GM18505 (cell line): Measurements from ENCODE around the gene LRRC4C.
"Not testable (repeated sequence)": the region's sequence is repeated elsewhere in the genome, so short reads cannot be mapped to it uniquely, and the experiment has no call there.

Experiments
- ATAC-seq: cut with Tn5 transposase; IDR thresholded peaks from one replicate; pipeline ENCODE4 v1.9.1; 2021; ENCODE audit not compliant: unreplicated experiment
- POLR2A ChIP-seq: IDR thresholded peaks from 4 replicates; pipeline ENCODE4 v1.6.1; 2011; ENCODE audit warnings: borderline replicate concordance; ENCODE audit not compliant: insufficient read depth, insufficient read length; ENCODE audit errors: extremely low read depth

LRRC4C gene

GRCh38 chr11:40567392-40567791 is 892.1 kb downstream of the LRRC4C start:
- TF ChIP-seq POLR2A, result no peak
- ATAC-seq, result no peak

DNA sequence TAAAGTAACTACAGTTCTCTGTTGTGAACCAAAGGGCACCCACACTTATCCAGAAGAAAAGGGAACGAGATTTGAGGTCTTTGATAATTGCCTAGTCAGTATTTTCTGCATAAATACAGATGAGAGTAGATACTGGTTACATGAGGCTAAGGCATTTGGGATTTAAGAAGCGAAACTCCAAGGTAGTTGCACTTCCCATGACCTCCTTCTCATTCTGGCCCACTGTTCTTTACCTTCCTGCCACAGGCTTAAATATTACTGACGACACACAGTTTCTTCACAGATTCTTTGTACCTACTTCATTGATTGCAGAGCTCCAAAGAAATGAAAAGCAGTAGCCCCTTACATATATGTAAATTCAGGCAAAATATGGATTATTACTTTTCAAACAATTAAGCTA is 915.3 kb downstream of the LRRC4C start:
- no peak for ATAC-seq
- no peak for TF ChIP-seq POLR2A

DNA sequence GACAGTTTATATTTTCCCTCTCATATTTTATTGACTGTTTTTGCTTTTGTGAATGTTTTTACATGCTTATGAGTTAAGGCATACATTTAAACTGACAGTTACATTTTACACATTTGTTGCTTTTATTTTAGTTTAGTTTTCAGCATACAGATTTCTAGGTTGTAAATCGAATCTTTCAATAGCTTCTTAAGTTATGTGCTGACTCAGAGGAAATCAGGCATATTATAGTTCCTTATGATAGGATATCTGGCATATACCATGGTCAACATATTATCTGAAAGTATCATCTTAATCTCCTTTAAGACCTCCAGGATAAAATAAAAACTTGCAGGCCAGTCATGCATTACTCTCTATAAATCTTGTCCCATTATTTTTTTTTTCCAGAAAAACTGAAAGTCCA is 916.6 kb downstream of the LRRC4C start:
- no peak for ATAC-seq
- TF ChIP-seq POLR2A, result no peak

DNA sequence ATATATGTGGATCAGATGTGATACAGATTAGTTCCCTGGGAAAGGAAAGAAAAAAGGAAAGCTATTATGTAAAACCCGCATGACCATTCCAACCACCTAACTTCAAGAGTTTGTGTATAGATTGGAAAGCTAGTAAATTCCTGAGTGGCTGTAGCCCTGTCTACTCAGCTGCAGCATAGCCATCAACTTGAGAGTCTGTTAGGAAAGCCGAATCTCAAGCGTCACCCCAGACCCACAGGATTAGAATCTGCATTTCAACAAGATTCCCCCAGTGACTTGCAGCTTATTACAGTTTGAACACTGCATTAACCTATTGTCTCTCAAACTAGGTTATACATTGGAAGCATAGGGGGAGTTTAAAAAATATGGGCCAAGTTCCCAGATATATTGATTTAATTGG is 921.7 kb downstream of the LRRC4C start:
- no peak for TF ChIP-seq POLR2A
- ATAC-seq, result no peak

DNA sequence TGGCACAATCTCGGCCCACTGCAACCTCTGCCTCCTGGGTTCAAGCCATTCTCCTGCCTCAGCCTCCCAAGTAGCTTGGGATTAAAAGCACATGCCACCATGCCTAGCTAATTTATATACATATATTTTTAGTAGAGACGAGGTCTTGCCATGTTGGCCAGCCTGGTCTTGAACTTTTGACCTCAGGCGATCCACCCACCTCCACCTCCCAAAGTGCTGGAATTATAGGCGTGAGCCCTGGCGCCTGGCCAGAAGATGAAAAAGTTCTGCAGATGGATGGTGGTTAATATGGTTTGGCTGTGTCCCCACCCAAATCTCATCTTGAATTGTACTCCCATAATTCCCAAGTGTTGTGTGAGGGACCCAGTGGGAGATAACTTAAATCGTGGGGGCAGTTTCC is 937.4 kb downstream of the LRRC4C start:
- ATAC-seq, result not testable (repeated sequence)

- TF ChIP-seq POLR2A, result no peak
Observed at GRCh38 chr11:40517122-40517521, 942.3 kb downstream of the LRRC4C start.

DNA sequence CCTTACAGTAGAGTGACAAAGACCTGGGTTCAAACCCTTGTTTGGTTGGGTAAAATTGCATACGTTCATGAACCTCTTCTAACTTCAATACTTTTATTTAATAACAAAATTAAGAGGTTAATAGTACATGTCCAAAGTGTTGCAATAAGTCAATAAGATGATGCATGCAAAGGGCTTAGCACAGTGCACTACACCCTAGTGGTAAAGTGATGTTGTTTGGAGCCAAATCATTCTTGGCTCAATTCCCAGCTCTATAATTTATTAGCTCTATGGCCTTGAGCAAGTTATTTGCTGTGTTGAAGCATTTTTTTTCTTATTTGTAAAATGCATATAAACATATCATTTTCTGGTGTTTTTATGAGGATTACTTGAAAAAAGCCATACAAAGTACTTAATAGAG is 945.3 kb downstream of the LRRC4C start:
- TF ChIP-seq POLR2A, result no peak
- no peak for ATAC-seq

More at GRCh38 chr11:40517122-40517521, 942.3 kb downstream of the LRRC4C start:
- no peak for ATAC-seq

- no peak for ATAC-seq
- no peak for TF ChIP-seq POLR2A
Observed at GRCh38 chr11:40513281-40513680, 946.2 kb downstream of the LRRC4C start.

GRCh38 chr11:40508303-40508702 is 951.1 kb downstream of the LRRC4C start:
- ATAC-seq, result no peak

GRCh38 chr11:40506226-40506625 is 953.2 kb downstream of the LRRC4C start:
- no peak for ATAC-seq

More at GRCh38 chr11:40508303-40508702, 951.1 kb downstream of the LRRC4C start:
- TF ChIP-seq POLR2A, result no peak

DNA sequence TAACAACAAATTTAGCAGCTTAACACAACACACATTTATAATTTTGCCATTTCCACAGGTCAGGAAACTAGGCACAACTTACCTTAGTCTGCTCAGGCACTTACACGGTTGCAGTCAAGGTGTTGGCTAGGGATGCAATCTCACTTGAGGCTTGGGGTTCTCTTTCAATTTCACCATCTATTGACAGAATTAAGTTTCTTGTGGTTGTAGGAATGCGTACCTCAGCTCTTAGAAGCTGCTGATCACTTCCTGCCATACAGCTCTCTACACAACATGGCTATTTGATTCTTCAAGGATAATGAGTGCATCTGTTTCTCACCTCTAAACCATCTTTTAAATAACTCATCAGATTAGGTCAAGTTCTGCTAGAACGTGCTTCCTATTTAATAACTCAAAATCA is 968.1 kb downstream of the LRRC4C start:
- TF ChIP-seq POLR2A, result no peak
- no peak for ATAC-seq

More at GRCh38 chr11:40506226-40506625, 953.2 kb downstream of the LRRC4C start:
- no peak for TF ChIP-seq POLR2A

- no peak for ATAC-seq
- TF ChIP-seq POLR2A, result no peak
Observed at GRCh38 chr11:40467771-40468170, 991.7 kb downstream of the LRRC4C start.

GRCh38 chr11:40445391-40445790 is 1014.1 kb downstream of the LRRC4C start:
- ATAC-seq, result no peak
- no peak for TF ChIP-seq POLR2A

DNA sequence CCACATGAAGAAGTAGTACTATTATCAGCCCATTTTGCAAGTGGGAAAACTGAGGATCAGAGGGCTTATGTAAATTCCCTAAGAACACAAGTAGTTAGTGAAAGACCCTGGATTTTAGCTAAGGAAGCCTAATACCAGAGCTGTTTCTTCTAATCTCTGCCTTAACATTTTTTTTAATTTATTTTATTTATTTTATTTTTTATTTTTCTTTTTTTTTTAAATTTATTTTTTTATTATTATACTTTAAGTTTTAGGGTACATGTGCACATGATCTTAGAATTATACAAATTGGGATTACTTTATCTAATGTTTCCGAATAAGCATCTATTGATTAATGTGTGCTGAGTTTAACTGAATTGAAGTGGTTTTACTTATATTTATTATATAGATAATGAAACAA is 1015.3 kb downstream of the LRRC4C start:
- no peak for ATAC-seq
- no peak for TF ChIP-seq POLR2A

DNA sequence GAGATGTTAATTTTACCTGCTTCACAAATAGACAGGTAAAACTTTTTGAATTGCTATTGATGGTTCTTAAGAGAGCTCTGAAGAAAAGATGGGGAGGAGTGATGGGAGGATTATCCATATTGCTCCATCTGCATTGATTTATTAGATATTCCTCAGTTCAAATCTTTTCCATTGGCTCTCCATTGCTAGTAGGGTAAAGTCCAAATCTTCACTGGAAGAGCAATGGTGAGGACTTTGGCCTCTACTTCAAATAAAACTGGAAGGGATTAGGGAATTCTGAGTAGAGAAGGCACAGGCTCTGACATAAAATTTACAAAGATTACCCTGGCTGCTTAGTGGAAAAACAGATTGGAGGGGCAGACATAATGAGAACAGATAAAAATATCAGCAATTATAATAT is 1024.1 kb downstream of the LRRC4C start:
- ATAC-seq, result no peak

More for the DNA sequence above, 1024.1 kb downstream of the LRRC4C start:
- TF ChIP-seq POLR2A, result no peak
